Common myeloid progenitor, CD34-positive (primary cell): ENCODE measurements around the gene MEX3D.

Experiments
- CTCF ChIA-PET: fragments of 350-600 bp; sonication (Branson Sonifier 250); formaldehyde crosslinking; loops from one replicate; lab custom pipeline; 2021; ENCODE audit warnings: antibody characterized with exemption; lab: Charles Lee
- POLR2A ChIA-PET: fragments of 350-600 bp; sonication (Branson Sonifier 250); formaldehyde crosslinking; loops from one replicate; lab custom pipeline; 2021; ENCODE audit warnings: antibody characterized with exemption; lab: Charles Lee
- DNase-seq, 3 donors: peaks; one replicate each; pipeline versions ENCODE4 v3.0.0 to v3.0.0-alpha.2; 2013
- H3K27ac ChIP-seq, 2 experiments: 1 replicate in 1 of 2; 2 replicates in 1 of 2; pipeline ENCODE4 v1.7.0; 2013; ENCODE audit warnings: inconsistent platforms in 2 of 2, low read length in 2 of 2, mild to moderate bottlenecking in 2 of 2, low read depth in 1 of 2, moderate library complexity in 1 of 2; ENCODE audit not compliant: severe bottlenecking in 2 of 2, insufficient read depth in 1 of 2, poor library complexity in 1 of 2
- H3K27me3 ChIP-seq, 5 experiments: replicated peaks in 2 of 5; 1 replicate in 3 of 5; 2 replicates in 2 of 5; pipeline versions ENCODE4 v1.6.1 to v1.7.0; 2013; ENCODE audit warnings: low read length in 4 of 5, mild to moderate bottlenecking in 2 of 5, moderate library complexity in 2 of 5, inconsistent platforms in 1 of 5; ENCODE audit not compliant: insufficient read depth in 5 of 5, control insufficient read depth in 4 of 5
- H3K36me3 ChIP-seq, 4 experiments: 1 replicate in 2 of 4; 2 replicates in 2 of 4; pipeline versions ENCODE4 v1.6.1 to v1.7.0; 2013; ENCODE audit warnings: low read length in 3 of 4, control low read depth in 1 of 4, mild to moderate bottlenecking in 1 of 4; ENCODE audit not compliant: control insufficient read depth in 4 of 4, insufficient read depth in 4 of 4
- H3K4me1 ChIP-seq, 4 experiments: 1 replicate in 3 of 4; 2 replicates in 1 of 4; pipeline versions ENCODE4 v1.6.1 to v1.7.1; 2013; ENCODE audit warnings: low read length in 3 of 4, mild to moderate bottlenecking in 3 of 4, control low read depth in 1 of 4, inconsistent platforms in 1 of 4, moderate library complexity in 1 of 4; ENCODE audit not compliant: control insufficient read depth in 4 of 4, insufficient read depth in 4 of 4; ENCODE audit errors: control extremely low read depth in 1 of 4
- H3K4me3 ChIP-seq, 7 experiments: 1 replicate in 4 of 7; 2 replicates in 3 of 7; pipeline versions ENCODE4 v1.5.1 to v1.7.0; 2013; ENCODE audit warnings: mild to moderate bottlenecking in 7 of 7, low read length in 6 of 7, moderate library complexity in 6 of 7, inconsistent platforms in 2 of 7, low read depth in 2 of 7, control low read depth in 1 of 7; ENCODE audit not compliant: insufficient read depth in 4 of 7, control insufficient read depth in 1 of 7; ENCODE audit errors: extremely low read depth in 1 of 7
- H3K9me3 ChIP-seq, 5 experiments: 1 replicate in 4 of 5; 2 replicates in 1 of 5; pipeline versions ENCODE4 v1.6.1 to v1.7.1; 2013; ENCODE audit warnings: low read length in 4 of 5, mild to moderate bottlenecking in 2 of 5, inconsistent platforms in 1 of 5, low read depth in 1 of 5, moderate library complexity in 1 of 5; ENCODE audit not compliant: control insufficient read depth in 4 of 5, insufficient read depth in 2 of 5; ENCODE audit errors: control extremely low read depth in 1 of 5
- WGBS: methylation state at CpG from one replicate; pipeline ENCODE4 v1.1.5; 2013; ENCODE audit not compliant: insufficient coverage; 5-methylcytosine and 5-hydroxymethylcytosine counted together

Gene MEX3D

GRCh38 chr19:1525343-1525742, 42.8 kb downstream of the MEX3D start:
- H3K4me3 ChIP-seq: no peak overlapping the region
- no peaks in the 10 kb centered on the region for H3K9me3 ChIP-seq
- POLR2A ChIA-PET: no interaction called here
- H3K4me1 ChIP-seq: peaks cover 0 to 4% (median 0%) of the 10 kb centered on the region in 4 experiments
- DNase-seq: no peak
- H3K36me3 ChIP-seq: no peaks in the 10 kb centered on the region
- 65% methylated on average over 28 of the region's 31 CpGs for WGBS
- no peak overlapping the region for H3K27ac ChIP-seq
- peaks cover 4 to 68% (median 22%) of the 10 kb centered on the region in 5 experiments for H3K27me3 ChIP-seq
- CTCF ChIA-PET: no interaction called here

GRCh38 chr19:1524972-1525325, 43.2 kb downstream of the MEX3D start:
- H3K27me3 ChIP-seq: peaks cover 4 to 69% (median 22%) of the 10 kb centered on the region in 5 experiments

GRCh38 chr19:1524287-1524971, 43.7 kb downstream of the MEX3D start:
- Histone ChIP-seq H3K4me3 (peak overlapping the region in 1 of 7 experiments; percentile 11), H3K27ac (no peak overlapping the region), H3K4me1 (peaks cover 0 to 4% (median 0%) of the 10 kb centered on the region in 4 experiments), H3K27me3 (peaks cover 4 to 67% (median 22%) of the 10 kb centered on the region in 5 experiments), H3K9me3 (no peaks in the 10 kb centered on the region), H3K36me3 (no peaks in the 10 kb centered on the region)
- ChIA-PET CTCF (no interaction called here), POLR2A (no interaction called here)
- no peak for DNase-seq
- WGBS: 14% methylated on average over 33 of the region's 49 CpGs

More at GRCh38 chr19:1524972-1525325, 43.2 kb downstream of the MEX3D start:
- H3K4me1 ChIP-seq: peaks cover 0 to 4% (median 0%) of the 10 kb centered on the region in 4 experiments
- DNase-seq: no peak
- H3K27ac ChIP-seq: no peak overlapping the region
- WGBS: 63% methylated on average over 13 of the region's 17 CpGs
- ChIA-PET CTCF (no interaction called here), POLR2A (no interaction called here)
- H3K4me3 ChIP-seq: no peak overlapping the region
- H3K9me3 ChIP-seq: no peaks in the 10 kb centered on the region
- no peaks in the 10 kb centered on the region for H3K36me3 ChIP-seq

- POLR2A ChIA-PET: no interaction called here
- peaks cover 4 to 72% (median 22%) of the 10 kb centered on the region in 5 experiments for H3K27me3 ChIP-seq
- 8% methylated on average over 49 of the region's 92 CpGs for WGBS
Observed at GRCh38 chr19:1523412-1524286, 44.5 kb downstream of the MEX3D start, which contains the start of gene PLK5. PLK5 (plus strand) TSS chr19:1524077; CDS start chr19:1526997, 2,920 bp downstream.

GRCh38 chr19:1522838-1523237, 45.3 kb downstream of the MEX3D start:
- WGBS: 72% methylated on average over 17 of the region's 18 CpGs
- H3K9me3 ChIP-seq: no peaks in the 10 kb centered on the region
- H3K27ac ChIP-seq: no peak overlapping the region
- H3K4me1 ChIP-seq: peaks cover 0 to 4% (median 0%) of the 10 kb centered on the region in 4 experiments
- H3K36me3 ChIP-seq: no peaks in the 10 kb centered on the region
- DNase-seq: no peak
- ChIA-PET POLR2A (no interaction called here), CTCF (no interaction called here)
- H3K4me3 ChIP-seq: no peak overlapping the region
- H3K27me3 ChIP-seq: peaks cover 4 to 77% (median 26%) of the 10 kb centered on the region in 5 experiments

More at GRCh38 chr19:1523412-1524286, 44.5 kb downstream of the MEX3D start, which contains the start of gene PLK5:
- H3K36me3 ChIP-seq: no peaks in the 10 kb centered on the region
- DNase-seq: no peak
- H3K4me3 ChIP-seq: peak within 1 kb of the TSS in 1 of 7 experiments; percentile 11
- peaks cover 0 to 4% (median 0%) of the 10 kb centered on the region in 4 experiments for H3K4me1 ChIP-seq
- no peak within 1 kb of the TSS for H3K27ac ChIP-seq
- CTCF ChIA-PET: no interaction called here
- no peaks in the 10 kb centered on the region for H3K9me3 ChIP-seq

- H3K4me3 ChIP-seq: no peak overlapping the region
- H3K27ac ChIP-seq: no peak overlapping the region
- H3K4me1 ChIP-seq: peaks cover 0 to 4% (median 0%) of the 10 kb centered on the region in 4 experiments
- CTCF ChIA-PET: interaction anchor here (0.7 to 1.2 kb wide), 2 partner anchors 51 to 249 kb away, joined by 3 to 4 read pairs; no protein-coding TSS in a partner anchor
- no peak for DNase-seq
- no peaks in the 10 kb centered on the region for H3K36me3 ChIP-seq
- 83% methylated on average over 7 of the region's 10 CpGs for WGBS
- no peaks in the 10 kb centered on the region for H3K9me3 ChIP-seq
- POLR2A ChIA-PET: no interaction called here
- peaks cover 4 to 75% (median 26%) of the 10 kb centered on the region in 5 experiments for H3K27me3 ChIP-seq
Observed at GRCh38 chr19:1522061-1522460, 46.1 kb downstream of the MEX3D start.
